B cell (primary cell): ENCODE measurements around the gene STAP2. TPM values are rescaled to one million over a fixed set of nuclear protein-coding genes. Genes with fewer than 3 reads are reported as not detected.

Source experiments
- ATAC-seq: fragments of 200-7000 bp; cut with Tn5 transposase; one replicate; pipeline ENCODE4 v1.10.0; 2021; ENCODE audit warnings: low read depth, mild to moderate bottlenecking, moderate number of reproducible peaks, moderate library complexity
- CTCF ChIA-PET: fragments of 350-600 bp; sonication (Branson Sonifier 250); formaldehyde crosslinking; loops from one replicate; lab custom pipeline; 2021; ENCODE audit warnings: antibody characterized with exemption, inconsistent platforms; lab: Charles Lee
- POLR2A ChIA-PET: fragments of 350-600 bp; sonication (Branson Sonifier 250); formaldehyde crosslinking; loops from one replicate; lab custom pipeline; 2021; ENCODE audit warnings: antibody characterized with exemption; lab: Charles Lee
- DNase-seq: peaks from one replicate; pipeline ENCODE4 v3.0.0; 2013
- H2AFZ ChIP-seq: 2 replicates; pipeline ENCODE4 v1.6.1; 2012; ENCODE audit warnings: mild to moderate bottlenecking, low read depth, low read length; ENCODE audit not compliant: insufficient read depth, poor library complexity, severe bottlenecking
- H3K27ac ChIP-seq, 2 donors: 1 replicate in 1 of 2; 2 replicates in 1 of 2; pipeline ENCODE4 v1.5.1; 2012 to 2013; ENCODE audit warnings: low read length in 2 of 2, mild to moderate bottlenecking in 2 of 2, moderate library complexity in 1 of 2
- H3K27me3 ChIP-seq, 4 experiments: fragments of 200-600 bp in 1 of 4; sonication (generic) in 1 of 4; replicated peaks in 1 of 4; 1 replicate in 2 of 4; 2 replicates in 2 of 4; pipeline versions ENCODE4 v1.6.1 to v1.7.0; 2013 to 2016; ENCODE audit warnings: low read length in 3 of 4, mild to moderate bottlenecking in 2 of 4, mixed read lengths in 1 of 4, moderate library complexity in 1 of 4; ENCODE audit not compliant: insufficient read depth in 4 of 4, control insufficient read depth in 3 of 4; ENCODE audit errors: control extremely low read depth in 1 of 4
- H3K36me3 ChIP-seq, 2 experiments: replicated peaks in 1 of 2; 1 replicate in 1 of 2; 2 replicates in 1 of 2; pipeline versions ENCODE4 v1.6.1 to v1.7.1; 2013; ENCODE audit warnings: low read length in 1 of 2; ENCODE audit not compliant: insufficient read depth in 2 of 2, control insufficient read depth in 1 of 2; ENCODE audit errors: control extremely low read depth in 1 of 2, extremely low read depth in 1 of 2
- H3K4me1 ChIP-seq, 2 donors: fragments of 200-600 bp in 1 of 2; sonication (generic) in 1 of 2; 1 replicate in 1 of 2; 2 replicates in 1 of 2; pipeline versions ENCODE4 v1.5.1 to v1.6.1; 2013 to 2017; ENCODE audit warnings: low read length in 2 of 2; ENCODE audit not compliant: control insufficient read depth in 2 of 2, insufficient read depth in 2 of 2
- H3K4me2 ChIP-seq: replicated peaks from 2 replicates; pipeline ENCODE3; 2012; ENCODE audit warnings: mild to moderate bottlenecking, low read depth, low read length; ENCODE audit not compliant: poor library complexity, severe bottlenecking
- H3K4me3 ChIP-seq, 5 experiments: fragments of 200-600 bp in 1 of 5; sonication (generic) in 1 of 5; 1 replicate in 3 of 5; 2 replicates in 2 of 5; pipeline versions ENCODE4 v1.5.1 to v1.7.0; 2011 to 2016; ENCODE audit warnings: low read length in 4 of 5, mild to moderate bottlenecking in 4 of 5, low read depth in 2 of 5, control low read depth in 1 of 5, moderate library complexity in 1 of 5; ENCODE audit not compliant: insufficient read depth in 1 of 5; ENCODE audit errors: control extremely low read depth in 1 of 5, extremely low read depth in 1 of 5
- H3K79me2 ChIP-seq: fragments of 200-600 bp; sonication (generic); one replicate; pipeline ENCODE4 v1.6.0; 2016; ENCODE audit warnings: low read length; ENCODE audit not compliant: control insufficient read depth, insufficient read depth
- H3K9ac ChIP-seq: fragments of 200-600 bp; sonication (generic); 2 replicates; pipeline ENCODE4 v1.6.1; 2017; ENCODE audit warnings: mild to moderate bottlenecking, low read length, moderate library complexity
- H3K9me3 ChIP-seq, 3 donors: one replicate each; pipeline versions ENCODE4 v1.6.1 to v1.7.1; 2013; ENCODE audit warnings: low read length in 2 of 3; ENCODE audit not compliant: control insufficient read depth in 2 of 3, insufficient read depth in 1 of 3; ENCODE audit errors: control extremely low read depth in 1 of 3
- H4K20me1 ChIP-seq: 2 replicates; pipeline ENCODE4 v1.6.0; 2012; ENCODE audit warnings: mild to moderate bottlenecking, low read length; ENCODE audit not compliant: insufficient read depth, control insufficient read depth, poor library complexity, severe bottlenecking
- H3K27ac Mint-ChIP-seq: one replicate; pipeline ENCODE4 v1.8.0; 2021; ENCODE audit warnings: mixed read lengths
- H3K27me3 Mint-ChIP-seq: one replicate; pipeline ENCODE4 v1.8.0; 2021; ENCODE audit warnings: mixed read lengths
- H3K4me1 Mint-ChIP-seq: one replicate; pipeline ENCODE4 v1.8.0; 2021; ENCODE audit warnings: mixed read lengths
- H3K4me3 Mint-ChIP-seq: one replicate; pipeline ENCODE4 v1.8.0; 2021; ENCODE audit warnings: mixed read lengths
- H3K9me3 Mint-ChIP-seq: one replicate; pipeline ENCODE4 v1.8.0; 2022; ENCODE audit warnings: mixed read lengths; ENCODE audit not compliant: insufficient read depth
- EZH2 ChIP-seq: IDR thresholded peaks from 2 replicates; pipeline ENCODE4 v1.6.1; 2012; ENCODE audit warnings: borderline replicate concordance, low read depth, mild to moderate bottlenecking, moderate library complexity, low read length; ENCODE audit not compliant: insufficient read depth, poor library complexity, severe bottlenecking
- WGBS: methylation state at CpG from one replicate; pipeline ENCODE4 v1.1.5; 2013; ENCODE audit warnings: missing lambda C conversion rate; ENCODE audit not compliant: insufficient coverage; 5-methylcytosine and 5-hydroxymethylcytosine counted together
- intact Hi-C: fragments of 100-400 bp; cut with micrococcal nuclease; formaldehyde crosslinking; loops from one replicate; pipeline ENCODE4 v1.10.0; 2022
- polyA plus RNA-seq: library from polyadenylated mRNA; depleted of rRNA; stranded (reverse); fragments of >200 nt; gene quantifications from 2 replicates; pipeline ENCODE4 v1.2.3, GENCODE V29; 2012
- total RNA-seq, 2 donors: library from RNA; stranded (reverse); fragments of 120-200 nt in 1 of 2; gene quantifications; 1 replicate in 1 of 2; 2 replicates in 1 of 2; pipeline versions ENCODE4 v1.2.3 to v1.2.4, GENCODE V29; 2013 to 2022
- TF ChIP-seq, protein P1 (sequence below): fragments of 200-600 bp; IDR thresholded peaks from one replicate; pipeline ENCODE4 v1.8.0; 2022; ENCODE audit warnings: antibody characterized with exemption, mild to moderate bottlenecking

The STAP2 gene
- total and polyA plus RNA-seq, 2 donors (not counting 1 experiment from before 2014, with no cell fraction given): 0.27 to 0.72 TPM

- Histone ChIP-seq H3K27ac (no peak overlapping the region), H3K4me2 (no peak overlapping the region), H3K4me1 (no peaks in the 10 kb centered on the region), H3K4me3 (no peak overlapping the region), H3K36me3 (peaks cover 0 to 51% of the 10 kb centered on the region in 2 experiments), H4K20me1 (no peaks in the 10 kb centered on the region), H3K79me2 (no peaks in the 10 kb centered on the region), H3K27me3 (no peaks in the 10 kb centered on the region), H3K9ac (no peak overlapping the region), H2AFZ (no peak overlapping the region), H3K9me3 (no peaks in the 10 kb centered on the region)
- ChIA-PET POLR2A (interaction anchor here (0.7 kb wide), 1 partner anchor 276 kb away, joined by 3 read pairs; no protein-coding TSS in a partner anchor), CTCF (no interaction called here)
- Mint-ChIP-seq H3K27ac (no peak overlapping the region), H3K27me3 (no peaks in the 10 kb centered on the region), H3K9me3 (no peaks in the 10 kb centered on the region), H3K4me3 (no peak overlapping the region), H3K4me1 (no peaks in the 10 kb centered on the region)
- intact Hi-C loops: no loop called here
- WGBS: 95% methylated on average over 24 of the region's 25 CpGs
- DNase-seq: no peak
- ATAC-seq: no peak
- TF ChIP-seq, protein P1, sequence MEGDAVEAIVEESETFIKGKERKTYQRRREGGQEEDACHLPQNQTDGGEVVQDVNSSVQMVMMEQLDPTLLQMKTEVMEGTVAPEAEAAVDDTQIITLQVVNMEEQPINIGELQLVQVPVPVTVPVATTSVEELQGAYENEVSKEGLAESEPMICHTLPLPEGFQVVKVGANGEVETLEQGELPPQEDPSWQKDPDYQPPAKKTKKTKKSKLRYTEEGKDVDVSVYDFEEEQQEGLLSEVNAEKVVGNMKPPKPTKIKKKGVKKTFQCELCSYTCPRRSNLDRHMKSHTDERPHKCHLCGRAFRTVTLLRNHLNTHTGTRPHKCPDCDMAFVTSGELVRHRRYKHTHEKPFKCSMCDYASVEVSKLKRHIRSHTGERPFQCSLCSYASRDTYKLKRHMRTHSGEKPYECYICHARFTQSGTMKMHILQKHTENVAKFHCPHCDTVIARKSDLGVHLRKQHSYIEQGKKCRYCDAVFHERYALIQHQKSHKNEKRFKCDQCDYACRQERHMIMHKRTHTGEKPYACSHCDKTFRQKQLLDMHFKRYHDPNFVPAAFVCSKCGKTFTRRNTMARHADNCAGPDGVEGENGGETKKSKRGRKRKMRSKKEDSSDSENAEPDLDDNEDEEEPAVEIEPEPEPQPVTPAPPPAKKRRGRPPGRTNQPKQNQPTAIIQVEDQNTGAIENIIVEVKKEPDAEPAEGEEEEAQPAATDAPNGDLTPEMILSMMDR: no peak
- TF ChIP-seq EZH2: no peak
Measured at GRCh38 chr19:4358709-4359626, 20.3 kb upstream of the STAP2 start.

DNA sequence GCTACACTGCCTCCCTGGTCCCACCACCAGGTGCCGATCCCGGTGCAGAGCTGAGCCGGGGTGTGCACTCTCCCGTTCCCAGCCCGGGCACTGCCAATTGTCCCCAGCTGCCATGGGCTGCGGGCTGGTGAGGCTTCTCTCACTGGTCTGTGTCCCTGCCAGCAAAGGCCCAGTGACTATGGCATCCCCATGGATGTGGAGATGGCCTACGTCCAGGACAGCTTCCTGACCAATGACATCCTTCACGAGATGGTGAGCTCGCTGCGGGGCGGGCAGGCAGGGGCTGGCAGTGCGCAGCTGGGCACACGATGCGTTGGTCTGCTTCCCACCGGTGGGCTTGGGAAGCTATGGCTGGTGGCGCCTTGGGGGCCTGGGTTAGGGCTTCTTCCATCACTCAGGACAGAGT lies 19.3 kb upstream of the STAP2 start:
- ATAC-seq (no peak), DNase-seq (no peak)
- H3K27me3 ChIP-seq: no peaks in the 10 kb centered on the region
- Mint-ChIP-seq H3K27me3 (no peaks in the 10 kb centered on the region), H3K27ac (no peak overlapping the region), H3K4me1 (no peaks in the 10 kb centered on the region), H3K4me3 (no peak overlapping the region), H3K9me3 (no peaks in the 10 kb centered on the region)
- no peak overlapping the region for H3K4me2 ChIP-seq
- intact Hi-C loops: no loop called here
- ChIA-PET CTCF (interaction anchor here (1.3 kb wide), 1 partner anchor 9 kb away, joined by 3 read pairs; no protein-coding TSS in a partner anchor), POLR2A (no interaction called here)
- no peaks in the 10 kb centered on the region for H3K9me3 ChIP-seq
- TF ChIP-seq, protein P1: no peak
- no peak for TF ChIP-seq EZH2
- no peaks in the 10 kb centered on the region for H4K20me1 ChIP-seq
- peaks cover 0 to 41% of the 10 kb centered on the region in 2 experiments for H3K36me3 ChIP-seq
- no peak overlapping the region for H2AFZ ChIP-seq
- WGBS: 97% methylated on average over 13 of the region's 16 CpGs
- H3K79me2 ChIP-seq: no peaks in the 10 kb centered on the region
- H3K27ac ChIP-seq: no peak overlapping the region
- peaks cover 0 to under 1% of the 10 kb centered on the region in 2 donors for H3K4me1 ChIP-seq
- H3K9ac ChIP-seq: no peak overlapping the region
- H3K4me3 ChIP-seq: no peak overlapping the region
